GM12865 (cell line): ENCODE data around the gene RELN.
A peak's percentile ranks its signal among the peaks of the same experiment; 100 is the strongest.
"Not testable (repeated sequence)": the region's sequence is repeated elsewhere in the genome, so short reads cannot be mapped to it uniquely, and the experiment has no call there.

Experiments used
- DNase-seq: peaks from one replicate; pipeline ENCODE4 v3.0.0; 2010; ENCODE audit warnings: low read depth
- H3K4me3 ChIP-seq: 2 replicates; pipeline ENCODE4 v1.5.1; 2011; ENCODE audit warnings: mild to moderate bottlenecking, low read depth, low read length, control low read depth
- TF ChIP-seq, protein P1 (sequence below): IDR thresholded peaks from 2 replicates; pipeline ENCODE4 v1.5.1; 2011; ENCODE audit warnings: low read length, control low read depth, low read depth, inconsistent platforms; ENCODE audit not compliant: insufficient read depth; ENCODE audit errors: missing control alignments

RELN gene

GRCh38 chr7:103793614-103794013, 195.8 kb downstream of the RELN start:
- TF ChIP-seq, protein P1, sequence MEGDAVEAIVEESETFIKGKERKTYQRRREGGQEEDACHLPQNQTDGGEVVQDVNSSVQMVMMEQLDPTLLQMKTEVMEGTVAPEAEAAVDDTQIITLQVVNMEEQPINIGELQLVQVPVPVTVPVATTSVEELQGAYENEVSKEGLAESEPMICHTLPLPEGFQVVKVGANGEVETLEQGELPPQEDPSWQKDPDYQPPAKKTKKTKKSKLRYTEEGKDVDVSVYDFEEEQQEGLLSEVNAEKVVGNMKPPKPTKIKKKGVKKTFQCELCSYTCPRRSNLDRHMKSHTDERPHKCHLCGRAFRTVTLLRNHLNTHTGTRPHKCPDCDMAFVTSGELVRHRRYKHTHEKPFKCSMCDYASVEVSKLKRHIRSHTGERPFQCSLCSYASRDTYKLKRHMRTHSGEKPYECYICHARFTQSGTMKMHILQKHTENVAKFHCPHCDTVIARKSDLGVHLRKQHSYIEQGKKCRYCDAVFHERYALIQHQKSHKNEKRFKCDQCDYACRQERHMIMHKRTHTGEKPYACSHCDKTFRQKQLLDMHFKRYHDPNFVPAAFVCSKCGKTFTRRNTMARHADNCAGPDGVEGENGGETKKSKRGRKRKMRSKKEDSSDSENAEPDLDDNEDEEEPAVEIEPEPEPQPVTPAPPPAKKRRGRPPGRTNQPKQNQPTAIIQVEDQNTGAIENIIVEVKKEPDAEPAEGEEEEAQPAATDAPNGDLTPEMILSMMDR, result no peak
- H3K4me3 ChIP-seq, result no peak overlapping the region
- no peak for DNase-seq

DNA sequence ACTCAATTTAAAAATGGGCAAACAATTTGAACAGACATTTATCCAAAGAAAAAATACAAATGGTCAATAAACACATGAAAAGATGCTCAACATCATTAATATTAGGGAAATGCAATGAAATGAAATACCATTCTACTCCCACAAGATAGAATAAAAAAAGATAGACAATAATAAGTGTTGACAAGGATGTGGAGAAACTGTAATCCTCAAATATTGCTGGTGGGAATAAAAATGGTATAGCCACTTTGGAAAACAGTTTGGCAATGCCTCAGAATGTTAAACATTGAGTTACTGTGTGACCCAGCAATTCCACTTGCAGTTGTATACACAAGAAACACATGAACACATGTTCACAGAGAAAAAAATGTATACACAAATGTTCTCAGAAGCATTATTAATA, 197.6 kb downstream of the RELN start:
- no peak overlapping the region for H3K4me3 ChIP-seq
- TF ChIP-seq, protein P1, result no peak
- no peak for DNase-seq

GRCh38 chr7:103787041-103787440, 202.4 kb downstream of the RELN start:
- DNase-seq, H3K4me3 ChIP-seq: not testable (repeated sequence)

DNA sequence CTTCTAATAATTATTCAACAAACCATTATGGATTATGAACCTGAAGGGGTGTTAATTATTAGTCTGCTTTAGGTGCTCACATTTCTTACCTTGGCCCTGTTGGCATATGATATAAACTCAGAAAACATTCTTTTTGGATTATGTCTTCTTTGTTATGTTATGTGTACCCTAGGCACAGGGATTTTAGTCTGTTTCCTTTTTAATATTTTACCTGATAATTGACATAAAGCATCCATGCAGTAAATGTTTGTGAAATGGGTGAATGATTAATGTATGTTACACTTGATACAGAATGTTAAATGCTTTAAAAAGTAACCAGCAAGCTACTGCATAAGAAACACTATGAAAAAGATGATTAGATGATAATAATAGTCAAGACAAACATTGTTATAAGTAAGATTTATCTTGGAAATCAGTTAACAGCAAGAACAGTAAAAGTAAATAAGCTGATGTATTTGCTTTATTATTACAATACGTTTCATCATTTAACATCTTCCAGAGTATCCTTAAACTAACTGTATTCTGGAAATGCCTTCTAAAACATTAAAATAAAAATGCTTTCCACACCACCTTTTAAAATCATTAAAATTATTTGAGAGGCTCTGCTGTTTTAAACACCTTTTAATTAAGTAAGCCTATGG, 204.7 kb downstream of the RELN start:
- TF ChIP-seq, protein P1, result no peak
- no peak for DNase-seq
- H3K4me3 ChIP-seq, result no peak overlapping the region

GRCh38 chr7:103781409-103781808, 208.0 kb downstream of the RELN start:
- no peak overlapping the region for H3K4me3 ChIP-seq
- DNase-seq, result no peak
- TF ChIP-seq, protein P1, result no peak

DNA sequence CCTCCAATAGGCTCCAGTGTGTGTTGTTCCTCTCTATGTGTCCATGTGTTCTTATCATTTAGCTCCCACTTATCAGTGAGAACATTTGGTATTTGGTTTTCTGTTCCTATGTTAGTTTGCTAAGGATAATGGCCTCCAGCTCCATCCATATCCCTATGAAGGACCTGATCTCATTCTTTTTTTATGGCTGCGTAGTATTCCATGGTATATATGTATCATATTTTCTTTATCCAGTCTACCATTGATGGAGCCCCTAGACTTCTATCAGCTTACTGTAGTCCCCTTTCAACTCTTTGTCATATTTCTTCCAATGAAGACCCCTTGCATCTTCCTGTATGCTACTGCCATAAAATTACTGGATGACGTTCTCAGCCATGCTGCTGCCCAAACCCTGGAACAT, 208.9 kb downstream of the RELN start:
- not testable (repeated sequence) for DNase-seq, H3K4me3 ChIP-seq

DNA sequence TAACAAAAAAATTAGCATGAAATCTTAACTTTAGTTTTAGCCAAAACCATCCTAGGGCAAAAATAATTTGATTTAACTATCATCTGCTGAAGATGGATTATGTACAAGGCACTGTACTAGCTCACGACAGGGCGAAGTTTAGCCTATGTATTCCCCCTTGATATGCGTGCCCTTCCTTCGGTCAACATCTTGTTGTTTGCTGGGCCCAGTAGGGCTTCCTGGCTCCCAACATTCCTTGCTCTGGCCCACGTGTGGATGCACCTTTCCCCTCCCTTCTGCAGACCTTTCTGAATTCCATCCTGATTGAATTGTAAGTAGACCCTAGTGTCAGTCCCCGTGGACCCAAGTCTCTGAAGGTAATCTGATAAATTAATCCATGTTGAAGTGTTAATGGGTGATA, 212.0 kb downstream of the RELN start:
- no peak for DNase-seq
- H3K4me3 ChIP-seq, result no peak overlapping the region

DNA sequence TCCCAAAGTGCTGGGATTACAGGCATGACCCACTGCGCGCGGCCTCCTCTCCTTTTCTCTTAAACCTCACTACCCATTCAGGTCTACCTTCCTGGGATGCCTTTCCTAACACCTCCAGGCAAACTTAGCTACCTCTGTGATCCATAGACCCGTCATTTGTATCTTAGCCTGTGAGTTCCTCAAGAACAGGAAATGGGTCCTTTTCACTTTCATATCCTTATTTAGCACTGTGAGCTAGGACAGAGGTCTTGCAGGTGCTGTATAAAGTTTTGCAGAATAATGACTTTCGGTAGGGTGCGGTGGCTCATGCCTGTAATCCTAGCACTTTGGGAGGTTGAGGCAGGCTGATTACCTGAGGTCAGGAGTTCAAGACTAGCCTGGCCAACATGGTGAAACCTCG, 215.7 kb downstream of the RELN start:
- no peak overlapping the region for H3K4me3 ChIP-seq
- TF ChIP-seq, protein P1, result no peak
- DNase-seq, result peak; percentile 7

More for the DNA sequence above, 212.0 kb downstream of the RELN start:
- TF ChIP-seq, protein P1, result no peak
